Right kidney (tissue), 1 donor: ENCODE measurements around the gene DNM1L.
"Not testable (repeated sequence)": the region's sequence is repeated elsewhere in the genome, so short reads cannot be mapped to it uniquely, and the experiment has no call there.

Experiments used
- DNase-seq: peaks from one replicate; pipeline ENCODE4 v3.0.0-alpha.2; 2016

Gene DNM1L

DNA sequence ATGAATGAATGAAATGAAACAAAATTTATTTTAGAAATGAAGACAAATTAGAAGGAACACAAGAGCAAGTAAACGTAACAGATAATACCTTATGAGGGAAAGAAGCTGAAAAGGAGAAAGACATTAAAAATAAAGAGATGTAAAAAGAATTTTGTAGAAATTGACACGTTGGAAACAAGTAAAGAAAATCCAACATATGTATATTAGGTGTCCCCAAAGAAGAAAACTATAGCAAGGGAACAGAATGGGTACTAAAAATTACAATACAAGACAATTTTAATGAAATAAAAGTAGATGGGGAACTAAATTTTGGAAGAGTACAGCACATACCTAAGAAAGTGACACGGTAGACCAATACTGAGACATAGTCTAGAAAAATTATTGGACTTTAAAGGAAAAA is 16.7 kb downstream of the DNM1L start:
- DNase-seq = no peak

GRCh38 chr12:32697445-32697844 is 18.3 kb downstream of the DNM1L start:
- no peak for DNase-seq

- no peak for DNase-seq
These were observed 19.2 kb downstream of the DNM1L start for GRCh38 chr12:32698285-32698684.

DNA sequence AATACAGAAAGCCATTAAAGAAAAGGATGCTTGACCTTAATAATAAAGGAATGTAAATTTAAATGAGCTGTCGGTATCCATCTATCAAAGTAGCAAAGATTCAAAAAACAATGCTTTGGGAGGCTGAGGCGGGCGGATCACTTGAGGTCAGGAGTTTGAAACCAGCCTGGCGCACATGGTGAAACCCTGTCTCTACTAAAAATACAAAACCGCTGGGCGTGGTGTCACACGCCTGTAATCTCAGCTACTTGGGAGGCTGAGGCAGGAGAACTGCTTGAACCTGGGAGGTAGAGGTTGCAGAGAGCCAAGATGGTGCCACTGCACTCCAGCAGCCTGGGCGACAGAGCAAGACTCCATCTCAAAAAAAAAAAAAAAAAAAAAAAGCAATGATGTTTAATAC is 20.3 kb downstream of the DNM1L start:
- not testable (repeated sequence) for DNase-seq

DNA sequence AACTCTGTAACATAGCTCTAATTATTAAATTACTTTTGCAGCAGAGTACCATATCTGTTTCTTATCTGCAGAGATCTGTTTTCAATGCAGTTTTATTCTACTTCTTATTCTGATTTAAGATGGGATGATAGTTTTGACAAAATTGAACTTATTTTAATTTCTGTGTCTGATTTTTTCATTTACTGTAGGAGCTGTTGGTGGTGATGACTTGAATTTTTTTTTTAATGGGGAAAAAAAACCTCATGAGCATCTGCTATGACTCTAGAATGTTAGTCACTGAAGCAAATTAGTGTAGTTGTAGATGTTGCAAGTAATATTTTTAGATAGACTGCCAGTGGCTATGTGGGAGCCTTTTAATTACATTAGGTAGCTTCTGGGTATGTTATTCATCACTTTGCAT is 23.4 kb downstream of the DNM1L start:
- no peak for DNase-seq

DNA sequence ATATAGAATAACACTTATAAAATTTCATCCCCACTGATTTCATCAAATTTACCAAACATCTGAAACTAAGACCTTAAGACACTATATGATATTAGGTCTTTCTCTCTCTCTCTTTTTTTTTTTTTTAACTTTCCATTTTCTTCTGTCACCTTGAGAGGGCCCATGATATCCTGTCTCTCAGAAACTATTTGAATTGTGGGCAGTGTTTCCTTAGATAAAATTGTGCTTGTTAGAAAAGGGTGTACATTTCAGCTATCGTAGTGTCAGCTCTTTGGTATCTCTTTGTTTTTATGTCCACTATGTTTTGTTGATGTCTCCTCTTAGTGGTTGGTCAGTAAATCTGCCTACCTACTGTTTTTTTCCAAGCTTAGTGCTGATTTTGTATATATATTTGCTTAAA is 23.8 kb downstream of the DNM1L start:
- DNase-seq = no peak

DNA sequence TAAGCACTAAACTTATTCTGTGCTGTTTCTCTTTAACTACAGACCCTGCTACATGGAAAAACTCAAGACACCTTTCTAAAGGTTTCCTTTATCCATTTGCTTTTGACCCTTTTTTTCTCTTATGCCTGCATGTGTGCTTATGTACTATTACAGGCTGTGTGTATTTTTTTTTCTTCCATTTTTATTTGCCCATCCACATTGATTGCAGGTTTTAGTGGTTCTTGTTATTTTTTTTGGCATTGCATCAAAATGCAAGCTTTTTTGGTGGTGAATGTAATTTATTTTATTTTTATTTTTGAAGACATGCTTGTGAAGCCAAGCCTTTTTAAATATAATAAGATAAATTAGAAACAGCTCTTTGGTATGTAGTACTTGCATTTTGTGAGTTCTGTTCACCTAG is 26.7 kb downstream of the DNM1L start:
- no peak for DNase-seq

DNA sequence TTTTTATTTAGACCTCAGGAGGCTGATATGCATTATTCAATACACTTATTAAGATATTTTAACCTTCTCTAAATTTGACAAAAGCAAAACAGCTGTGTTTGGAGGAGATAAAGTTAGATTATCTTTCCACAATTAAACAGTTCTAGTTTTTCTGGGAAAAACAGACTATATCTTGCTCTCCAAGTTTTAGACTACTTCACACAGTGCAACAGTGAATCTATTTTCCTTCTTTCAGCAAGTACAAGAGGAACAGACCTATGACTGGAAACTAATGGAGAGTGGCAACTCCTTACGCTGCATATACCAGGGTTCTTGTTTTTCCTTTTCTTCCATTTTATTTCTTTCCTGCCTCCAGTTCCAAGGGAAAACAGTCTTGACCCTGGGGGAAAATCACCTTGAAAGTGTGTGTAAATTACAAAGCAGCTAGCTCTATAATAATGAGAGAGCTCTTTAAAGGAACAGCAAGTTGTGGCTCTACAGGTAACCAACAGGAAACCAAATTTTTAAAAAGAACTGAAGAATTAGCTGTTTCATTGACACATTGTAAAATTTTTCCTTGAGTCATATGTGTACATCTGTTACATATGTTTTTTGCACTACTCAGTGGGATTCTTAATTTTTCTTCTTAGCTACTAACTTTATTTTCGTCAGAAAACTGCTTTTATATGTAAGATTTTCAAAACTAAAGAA is 27.4 kb downstream of the DNM1L start:
- no peak for DNase-seq

GRCh38 chr12:32708926-32709325 is 29.8 kb downstream of the DNM1L start:
- DNase-seq = no peak

DNA sequence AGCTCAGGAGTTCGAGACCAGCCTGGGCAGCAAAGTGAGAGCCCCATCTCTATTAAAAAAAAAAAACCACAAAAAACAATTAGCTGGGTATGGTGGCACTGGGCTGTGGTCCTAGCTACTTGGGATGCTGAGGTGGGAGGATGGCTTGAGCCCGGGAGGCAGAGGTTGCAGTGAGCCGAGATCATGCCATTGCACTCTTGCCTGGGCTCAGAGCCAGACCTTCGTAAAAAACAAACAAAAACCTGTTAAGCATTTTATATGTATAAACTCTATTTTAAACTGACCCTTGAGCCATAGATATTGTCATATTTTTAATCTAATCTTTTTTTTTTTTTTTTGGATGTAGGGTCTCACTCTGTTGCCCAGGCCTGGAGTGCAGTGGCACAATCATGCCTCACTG is 35.7 kb downstream of the DNM1L start:
- no peak for DNase-seq

DNA sequence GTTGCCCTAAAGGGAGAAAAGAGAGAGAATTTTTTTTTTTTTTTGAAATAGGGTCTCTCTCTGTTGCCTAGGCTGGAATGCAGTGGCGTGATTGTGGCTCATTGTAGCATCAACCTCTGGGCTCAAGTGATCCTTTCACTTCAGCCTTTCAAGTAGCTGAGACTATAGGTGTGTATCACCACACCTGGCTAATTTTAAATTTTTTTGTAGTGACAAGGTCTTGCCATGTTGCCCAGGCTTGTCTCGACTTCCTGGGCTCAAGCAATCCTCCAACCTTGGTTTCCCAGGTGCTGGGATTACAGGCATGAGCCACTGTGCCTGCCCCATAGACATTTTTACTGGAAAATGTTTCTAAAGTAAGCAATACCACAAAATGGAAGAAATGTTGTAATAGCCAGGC is 39.8 kb downstream of the DNM1L start:
- no peak for DNase-seq

GRCh38 chr12:32725308-32725707 is 46.2 kb downstream of the DNM1L start:
- not testable (repeated sequence) for DNase-seq

DNA sequence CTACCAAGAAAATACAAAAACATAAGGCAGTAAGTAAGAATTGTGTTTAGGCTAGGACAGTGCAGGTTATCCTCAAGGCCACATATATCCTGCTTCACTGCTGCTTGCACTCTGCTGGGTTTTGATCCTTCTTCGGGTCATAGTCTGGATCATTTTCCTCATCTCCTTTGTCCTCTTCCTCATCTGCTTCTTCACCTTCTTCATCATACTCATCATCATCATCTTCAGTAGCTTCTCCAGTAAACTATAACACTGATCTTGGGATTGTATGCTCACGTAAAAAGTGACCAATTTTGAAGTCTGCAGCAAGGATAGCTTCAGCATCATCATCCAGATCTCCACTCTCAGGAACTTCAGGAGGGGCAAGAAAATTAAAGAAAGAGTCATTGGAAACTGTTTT is 47.2 kb downstream of the DNM1L start:
- no peak for DNase-seq

- no peak for DNase-seq
These were observed 48.1 kb downstream of the DNM1L start for GRCh38 chr12:32727237-32727636.

GRCh38 chr12:32734952-32735351 is 55.9 kb downstream of the DNM1L start:
- DNase-seq = no peak

- DNase-seq = no peak
These were observed 57.3 kb downstream of the DNM1L start for GRCh38 chr12:32736445-32736844.

DNA sequence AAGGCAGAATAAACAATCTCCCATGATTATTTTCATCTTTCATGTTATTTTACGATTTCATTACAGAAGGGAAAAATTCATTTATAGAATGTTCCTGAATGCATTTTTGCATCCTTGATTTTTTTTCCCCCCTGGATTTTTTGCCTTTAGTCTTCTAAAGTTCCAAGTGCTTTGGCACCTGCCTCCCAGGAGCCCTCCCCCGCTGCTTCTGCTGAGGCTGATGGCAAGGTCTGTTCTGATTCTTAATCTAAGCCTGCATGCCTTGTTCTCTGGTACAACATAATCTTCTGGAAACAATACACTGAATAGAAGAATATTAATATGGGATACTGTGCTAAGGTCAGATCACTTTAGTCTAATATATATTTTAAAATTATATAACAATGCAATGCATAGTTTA is 58.6 kb downstream of the DNM1L start:
- no peak for DNase-seq

GRCh38 chr12:32739279-32739678 is 60.2 kb downstream of the DNM1L start:
- DNase-seq = no peak

GRCh38 chr12:32742133-32742532 is 63.0 kb downstream of the DNM1L start:
- no peak for DNase-seq

GRCh38 chr12:32743264-32743663 is 64.2 kb downstream of the DNM1L start:
- DNase-seq = no peak

DNA sequence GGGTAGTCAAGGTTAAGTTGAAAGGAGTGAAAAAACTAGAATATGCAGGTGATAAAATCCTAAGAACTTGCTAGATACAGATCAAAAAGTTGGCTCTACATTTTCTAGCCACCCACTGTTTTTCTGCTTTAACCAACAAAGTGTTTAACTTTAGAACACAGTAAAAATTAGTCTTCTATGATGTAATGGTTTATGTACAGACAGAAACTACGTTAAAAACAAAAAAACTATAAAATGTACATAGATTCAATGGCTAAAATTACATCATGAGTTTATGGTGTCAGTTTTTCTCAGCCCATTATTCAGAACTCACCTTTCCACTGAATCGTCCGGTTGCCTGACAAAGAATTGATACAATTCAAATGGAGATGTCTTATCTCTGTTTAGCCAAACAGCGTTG is 74.5 kb downstream of the DNM1L start:
- DNase-seq = no peak

DNA sequence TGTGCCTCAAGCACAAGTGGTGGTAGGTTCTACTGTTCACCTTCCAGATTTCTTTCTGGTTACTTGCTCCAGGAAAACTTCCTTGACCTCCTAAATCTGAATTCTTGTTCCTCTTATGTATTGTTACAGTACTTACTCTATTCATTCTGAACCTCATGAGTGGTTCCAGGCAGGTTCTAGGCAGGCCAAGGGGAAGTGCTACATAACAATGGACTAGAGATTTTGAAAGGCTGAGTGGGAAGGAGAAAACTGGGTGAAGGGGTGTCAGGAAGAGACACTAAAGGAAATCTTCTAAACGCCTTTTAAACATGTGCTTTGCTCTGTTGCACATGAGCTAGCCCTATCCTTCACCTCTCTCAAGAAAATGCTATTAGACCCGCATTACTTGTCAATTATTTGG is 75.0 kb downstream of the DNM1L start:
- DNase-seq = peak; percentile 3

GRCh38 chr12:32755051-32755653 is 76.1 kb downstream of the DNM1L start:
- peak; percentile 84 for DNase-seq

DNA sequence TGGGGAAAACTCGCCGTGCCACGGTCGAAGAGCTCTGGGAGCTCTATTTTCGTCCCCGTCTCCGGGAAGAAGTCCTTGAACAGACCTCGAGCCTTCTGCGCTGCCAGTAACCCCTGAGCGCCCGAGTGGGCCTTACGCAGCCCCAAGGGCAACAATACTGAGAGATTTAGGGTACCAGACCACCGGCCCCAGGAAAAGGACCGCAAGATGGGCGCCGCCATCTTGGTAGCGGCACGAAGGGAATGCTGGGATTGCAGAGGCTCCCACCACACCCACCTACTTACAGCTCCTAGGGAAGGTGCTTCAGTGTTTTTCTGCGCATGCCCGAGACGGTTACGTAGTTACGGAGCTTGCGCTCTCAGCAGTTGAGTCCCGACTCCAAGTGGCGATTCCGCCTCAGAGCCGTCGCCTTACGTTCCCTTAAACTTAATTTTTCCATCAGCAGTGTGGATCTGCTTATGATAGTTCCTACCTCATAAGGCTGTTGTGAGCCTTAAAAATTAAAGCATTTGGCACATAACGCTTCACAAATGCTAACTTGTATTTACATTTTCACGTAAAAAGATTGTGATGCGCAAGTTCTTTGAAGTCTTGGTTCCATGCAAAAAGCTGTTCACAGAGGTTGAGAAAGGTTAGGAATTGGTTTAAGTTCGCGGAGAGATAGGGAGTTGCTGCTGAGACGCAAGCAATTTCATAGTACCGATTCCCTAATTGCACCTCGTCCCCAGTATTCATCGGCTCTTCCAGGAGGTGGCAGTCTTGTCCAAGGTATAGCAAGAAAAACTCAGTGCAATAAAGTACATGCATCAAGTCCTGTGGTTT is 76.8 kb downstream of the DNM1L start, which contains the start of gene YARS2:
YARS2 (minus strand) TSS at position 244 of the 822 bp plus-strand sequence; CDS start at position 221, 23 bp downstream.
- DNase-seq = peak; percentile 76
